Neural cell (in vitro differentiated cells): ENCODE data around the gene DNAJB8. TPM values are rescaled to one million over a fixed set of nuclear protein-coding genes. Genes with fewer than 3 reads are reported as not detected.

Experiments
- H2AFZ ChIP-seq: fragments of 200-600, 300-800 bp; sonication (generic), shearing (Covaris generic); 2 replicates; pipeline ENCODE4 v1.6.0; 2014; ENCODE audit warnings: low read depth, mild to moderate bottlenecking, antibody characterized with exemption, low read length, moderate library complexity
- H3F3A ChIP-seq: fragments of 200-600 bp; shearing (Covaris generic); 2 replicates; pipeline ENCODE4 v1.6.1; 2016; ENCODE audit warnings: mild to moderate bottlenecking, moderate library complexity, mixed read lengths, antibody characterized with exemption, low read length; ENCODE audit not compliant: insufficient read depth, poor library complexity, severe bottlenecking
- H3K27ac ChIP-seq: fragments of 200-600, 300-800 bp; sonication (generic), shearing (Covaris generic); 2 replicates; pipeline ENCODE4 v1.5.1; 2014; ENCODE audit warnings: mild to moderate bottlenecking, low read length, moderate library complexity
- H3K27me3 ChIP-seq: fragments of 300-800, 200-600 bp; sonication (generic), shearing (Covaris generic); 2 replicates; pipeline ENCODE4 v1.6.0; 2014; ENCODE audit warnings: mild to moderate bottlenecking, low read depth, low read length, moderate library complexity; ENCODE audit not compliant: insufficient read depth
- H3K36me3 ChIP-seq: fragments of 300-800, 200-600 bp; sonication (generic), shearing (Covaris generic); 2 replicates; pipeline ENCODE4 v1.5.1; 2014; ENCODE audit warnings: mild to moderate bottlenecking, antibody characterized with exemption, low read length, moderate library complexity; ENCODE audit not compliant: insufficient read depth
- H3K4me2 ChIP-seq: fragments of 300-800, 200-600 bp; sonication (generic), shearing (Covaris generic); 2 replicates; pipeline ENCODE4 v1.6.0; 2014; ENCODE audit warnings: mild to moderate bottlenecking, low read length
- H3K4me3 ChIP-seq: fragments of 300-800, 200-600 bp; sonication (generic), shearing (Covaris generic); 2 replicates; pipeline ENCODE4 v1.5.1; 2014; ENCODE audit warnings: mild to moderate bottlenecking, low read length, moderate library complexity
- H3K79me2 ChIP-seq: fragments of 200-600 bp; shearing (Covaris generic); replicated peaks from 2 replicates; pipeline ENCODE4 v1.6.0; 2014; ENCODE audit warnings: mild to moderate bottlenecking, low read length, moderate library complexity; ENCODE audit not compliant: insufficient read depth
- H3K9ac ChIP-seq: fragments of 300-800, 200-600 bp; sonication (generic), shearing (Covaris generic); 2 replicates; pipeline ENCODE4 v1.6.1; 2016; ENCODE audit warnings: mild to moderate bottlenecking, low read length, mixed read lengths
- H3K9me2 ChIP-seq: fragments of 200-600 bp; shearing (Covaris generic); 2 replicates; pipeline ENCODE4 v1.6.1; 2016; ENCODE audit warnings: mild to moderate bottlenecking, low read length, mixed read lengths; ENCODE audit not compliant: insufficient read depth
- H3K9me3 ChIP-seq: fragments of 200-600, 300-800 bp; sonication (generic), shearing (Covaris generic); 2 replicates; pipeline ENCODE4 v1.6.1; 2016; ENCODE audit warnings: mild to moderate bottlenecking, mixed run types, low read length, moderate library complexity, mixed read lengths
- H4K20me1 ChIP-seq: fragments of 200-600 bp; shearing (Covaris generic); 2 replicates; pipeline ENCODE4 v1.6.1; 2016; ENCODE audit warnings: mild to moderate bottlenecking, mixed run types; ENCODE audit not compliant: insufficient read depth
- CTCF ChIP-seq: fragments of 450-650 bp; IDR thresholded peaks from 2 replicates; pipeline ENCODE4 v1.5.1; 2014; ENCODE audit warnings: antibody characterized with exemption, mild to moderate bottlenecking, moderate library complexity; ENCODE audit not compliant: poor library complexity, severe bottlenecking
- EP300 ChIP-seq: fragments of 450-650 bp; conservative IDR thresholded peaks from 2 replicates; pipeline ENCODE4 v1.6.1; 2014; ENCODE audit warnings: antibody characterized with exemption, mild to moderate bottlenecking, moderate library complexity; ENCODE audit not compliant: poor library complexity, severe bottlenecking
- EZH2 ChIP-seq: fragments of 200-600, 300-800 bp; shearing (Covaris generic), sonication (generic); IDR thresholded peaks from 2 replicates; pipeline ENCODE4 v1.6.1; 2014; ENCODE audit warnings: antibody characterized with exemption, low read length, borderline replicate concordance, mild to moderate bottlenecking; ENCODE audit not compliant: insufficient read depth, poor library complexity, severe bottlenecking
- MXI1 ChIP-seq: fragments of 450-650 bp; conservative IDR thresholded peaks from 2 replicates; pipeline ENCODE4 v1.6.1; 2014; ENCODE audit warnings: antibody characterized with exemption, mild to moderate bottlenecking; ENCODE audit not compliant: poor library complexity, severe bottlenecking
- POLR2AphosphoS5 ChIP-seq: IDR thresholded peaks from 2 replicates; pipeline ENCODE4 v1.6.1; 2012
- RAD21 ChIP-seq: fragments of 450-650 bp; conservative IDR thresholded peaks from 2 replicates; pipeline ENCODE4 v1.6.1; 2014; ENCODE audit warnings: antibody characterized with exemption, mild to moderate bottlenecking, moderate library complexity
- REST ChIP-seq: IDR thresholded peaks from 2 replicates; pipeline ENCODE4 v1.6.1; 2012; ENCODE audit warnings: borderline replicate concordance
- SMC3 ChIP-seq: fragments of 450-650 bp; conservative IDR thresholded peaks from 2 replicates; pipeline ENCODE4 v1.6.1; 2014; ENCODE audit warnings: antibody characterized with exemption, mild to moderate bottlenecking, moderate library complexity; ENCODE audit not compliant: poor library complexity
- TAF1 ChIP-seq: IDR thresholded peaks from 2 replicates; pipeline ENCODE4 v1.6.1; 2012; ENCODE audit warnings: low read depth
- polyA plus RNA-seq: library from polyadenylated mRNA; depleted of rRNA; stranded (reverse); fragments of >200 nt; gene quantifications from 2 replicates; pipeline ENCODE4 v1.2.3, GENCODE V29; 2014

The DNAJB8 gene
- polyA plus RNA-seq, 1 donor from 2014 or later, result not detected

GRCh38 chr3:128442070-128442469 is 24.6 kb downstream of the DNAJB8 start:
- no peak overlapping the region for H3K9ac ChIP-seq
- TF ChIP-seq EP300, result no peak
- TF ChIP-seq RAD21, result no peak
- no peak for TF ChIP-seq REST
- TF ChIP-seq SMC3, result no peak
- no peak overlapping the region for H3K27ac ChIP-seq
- H3F3A ChIP-seq, result no peaks in the 10 kb centered on the region
- no peaks in the 10 kb centered on the region for H3K36me3 ChIP-seq
- H3K4me2 ChIP-seq, result no peak overlapping the region
- no peaks in the 10 kb centered on the region for H3K9me2 ChIP-seq
- H3K27me3 ChIP-seq, result no peaks in the 10 kb centered on the region
- no peak overlapping the region for H3K4me3 ChIP-seq
- no peaks in the 10 kb centered on the region for H4K20me1 ChIP-seq
- H2AFZ ChIP-seq, result no peak overlapping the region
- H3K9me3 ChIP-seq, result no peaks in the 10 kb centered on the region
- H3K79me2 ChIP-seq, result no peaks in the 10 kb centered on the region

GRCh38 chr3:128439226-128439625 is 27.5 kb downstream of the DNAJB8 start:
- Histone ChIP-seq H3K79me2 (no peaks in the 10 kb centered on the region), H3K4me2 (no peak overlapping the region), H4K20me1 (no peaks in the 10 kb centered on the region), H3K9me3 (no peaks in the 10 kb centered on the region), H3K9me2 (no peaks in the 10 kb centered on the region), H3K9ac (no peak overlapping the region), H3F3A (no peaks in the 10 kb centered on the region), H3K27ac (no peak overlapping the region), H3K4me3 (no peak overlapping the region), H3K27me3 (no peaks in the 10 kb centered on the region), H3K36me3 (no peaks in the 10 kb centered on the region), H2AFZ (no peak overlapping the region)
- TF ChIP-seq EZH2 (no peak), CTCF (no peak), RAD21 (no peak), SMC3 (no peak), EP300 (no peak), POLR2AphosphoS5 (no peak), TAF1 (no peak), MXI1 (no peak), REST (no peak)
